Progenitor cell of endocrine pancreas (in vitro differentiated cells): ENCODE results near the gene NCF2. TPM values are rescaled to one million over a fixed set of nuclear protein-coding genes. Genes with fewer than 3 reads are reported as not detected.

Experiments used
- DNase-seq: peaks from one replicate; pipeline ENCODE4 v3.0.0; 2021; ENCODE audit warnings: low spot score; ENCODE audit not compliant: unreplicated experiment
- H3K27ac Mint-ChIP-seq: 2 replicates; pipeline ENCODE4 v1.8.0; 2021; ENCODE audit warnings: mild to moderate bottlenecking, moderate library complexity, mixed read lengths
- H3K27me3 Mint-ChIP-seq: 2 replicates; pipeline ENCODE4 v1.8.0; 2021; ENCODE audit warnings: mixed read lengths
- H3K36me3 Mint-ChIP-seq: 2 replicates; pipeline ENCODE4 v1.8.0; 2022; ENCODE audit warnings: mixed read lengths; ENCODE audit not compliant: insufficient read depth
- H3K4me1 Mint-ChIP-seq: 2 replicates; pipeline ENCODE4 v1.8.0; 2021; ENCODE audit warnings: low read depth, mixed read lengths
- H3K4me3 Mint-ChIP-seq: 2 replicates; pipeline ENCODE4 v1.8.0; 2021; ENCODE audit warnings: low read depth, mild to moderate bottlenecking, moderate library complexity, mixed read lengths
- H3K9me3 Mint-ChIP-seq: 2 replicates; pipeline ENCODE4 v1.8.0; 2021; ENCODE audit warnings: low read depth, mixed read lengths
- CTCF ChIP-seq: fragments of 200-600 bp; sonication (generic); IDR thresholded peaks from one replicate; pipeline ENCODE4 v1.5.0; 2021; ENCODE audit warnings: antibody characterized with exemption, mild to moderate bottlenecking; ENCODE audit not compliant: unreplicated experiment
- total RNA-seq: library from RNA; stranded (reverse); gene quantifications from 2 replicates; pipeline ENCODE4 v1.2.1, GENCODE V29; 2021

Gene NCF2
- total RNA-seq, 1 donor from 2014 or later: 0.67 TPM

- Mint-ChIP-seq H3K9me3 (no peaks in the 10 kb centered on the region), H3K36me3 (peaks cover 13% of the 10 kb centered on the region), H3K4me1 (peaks cover 23% of the 10 kb centered on the region), H3K27ac (no peak overlapping the region), H3K4me3 (no peak overlapping the region), H3K27me3 (no peaks in the 10 kb centered on the region)
- DNase-seq: no peak
- TF ChIP-seq CTCF: no peak
These were observed 73.5 kb downstream of the NCF2 start for GRCh38 chr1:183516725-183517124.

- Mint-ChIP-seq H3K36me3 (peaks cover 4% of the 10 kb centered on the region), H3K4me3 (no peak overlapping the region), H3K9me3 (no peaks in the 10 kb centered on the region), H3K27ac (no peak overlapping the region), H3K27me3 (no peaks in the 10 kb centered on the region), H3K4me1 (peaks cover 23% of the 10 kb centered on the region)
- no peak for TF ChIP-seq CTCF
- no peak for DNase-seq
These were observed 75.1 kb downstream of the NCF2 start for GRCh38 chr1:183515002-183515689.

- Mint-ChIP-seq H3K27ac (no peak overlapping the region), H3K27me3 (no peaks in the 10 kb centered on the region), H3K36me3 (peaks cover 2% of the 10 kb centered on the region), H3K4me3 (no peak overlapping the region), H3K9me3 (no peaks in the 10 kb centered on the region), H3K4me1 (peaks cover 23% of the 10 kb centered on the region)
- no peak for DNase-seq
- TF ChIP-seq CTCF: no peak
These were observed 76.0 kb downstream of the NCF2 start for GRCh38 chr1:183514235-183514634.

- Mint-ChIP-seq H3K4me1 (peaks cover 23% of the 10 kb centered on the region), H3K27ac (no peak overlapping the region), H3K27me3 (no peaks in the 10 kb centered on the region), H3K36me3 (no peaks in the 10 kb centered on the region), H3K4me3 (no peak overlapping the region), H3K9me3 (no peaks in the 10 kb centered on the region)
- no peak for DNase-seq
- no peak for TF ChIP-seq CTCF
These were observed 77.8 kb downstream of the NCF2 start for GRCh38 chr1:183512450-183512849.

GRCh38 chr1:183508694-183509093 lies 81.6 kb downstream of the NCF2 start:
- Mint-ChIP-seq H3K9me3 (no peaks in the 10 kb centered on the region), H3K36me3 (no peaks in the 10 kb centered on the region), H3K27me3 (no peaks in the 10 kb centered on the region), H3K27ac (no peak overlapping the region), H3K4me1 (peaks cover 3% of the 10 kb centered on the region), H3K4me3 (no peak overlapping the region)
- TF ChIP-seq CTCF: no peak
- no peak for DNase-seq
